ENCODE data around the gene RAD18.

- no peak for TF ChIP-seq CTCF (IDR thresholded peaks at IDR 0.05)
- TF ChIP-seq POLR2AphosphoS5 (IDR thresholded peaks at IDR 0.05), result no peak
Observed at GRCh38 chr3:8872261-8872660, 91.0 kb downstream of the RAD18 start.
